Omental fat pad (tissue), 4 donors: Measurements from ENCODE around the gene KNTC1. TPM values are rescaled to one million over a fixed set of nuclear protein-coding genes. Genes with fewer than 3 reads are reported as not detected.
"Not testable (repeated sequence)": the region's sequence is repeated elsewhere in the genome, so short reads cannot be mapped to it uniquely, and the experiment has no call there.

Source experiments
- ATAC-seq: fragments of 150-250 bp; one replicate; pipeline ENCODE4 v1.9.1; 2016; ENCODE audit warnings: mild to moderate bottlenecking, moderate library complexity; ENCODE audit not compliant: low FRiP score
- DNase-seq: peaks from one replicate; pipeline ENCODE4 v3.0.0-alpha.2; 2019; ENCODE audit warnings: low spot score
- total RNA-seq, 4 donors: library from RNA; depleted of rRNA; stranded (reverse); fragments of >200 nt; gene quantifications; one replicate each; pipeline ENCODE4 v1.1.0, GENCODE V29; 2016
- TF ChIP-seq, protein P1 (sequence below), 3 donors: fragments of 450-650 bp; IDR thresholded peaks; one replicate each; pipeline ENCODE4 v1.5.1; 2016 to 2017; ENCODE audit warnings: antibody characterized with exemption in 3 of 3, mild to moderate bottlenecking in 3 of 3, moderate library complexity in 2 of 3

Gene KNTC1
- total RNA-seq, 4 donors from 2014 or later: 7.4 to 24.4 (median 11.9) TPM

- no peak for ATAC-seq
- no peak for DNase-seq
- TF ChIP-seq, protein P1, sequence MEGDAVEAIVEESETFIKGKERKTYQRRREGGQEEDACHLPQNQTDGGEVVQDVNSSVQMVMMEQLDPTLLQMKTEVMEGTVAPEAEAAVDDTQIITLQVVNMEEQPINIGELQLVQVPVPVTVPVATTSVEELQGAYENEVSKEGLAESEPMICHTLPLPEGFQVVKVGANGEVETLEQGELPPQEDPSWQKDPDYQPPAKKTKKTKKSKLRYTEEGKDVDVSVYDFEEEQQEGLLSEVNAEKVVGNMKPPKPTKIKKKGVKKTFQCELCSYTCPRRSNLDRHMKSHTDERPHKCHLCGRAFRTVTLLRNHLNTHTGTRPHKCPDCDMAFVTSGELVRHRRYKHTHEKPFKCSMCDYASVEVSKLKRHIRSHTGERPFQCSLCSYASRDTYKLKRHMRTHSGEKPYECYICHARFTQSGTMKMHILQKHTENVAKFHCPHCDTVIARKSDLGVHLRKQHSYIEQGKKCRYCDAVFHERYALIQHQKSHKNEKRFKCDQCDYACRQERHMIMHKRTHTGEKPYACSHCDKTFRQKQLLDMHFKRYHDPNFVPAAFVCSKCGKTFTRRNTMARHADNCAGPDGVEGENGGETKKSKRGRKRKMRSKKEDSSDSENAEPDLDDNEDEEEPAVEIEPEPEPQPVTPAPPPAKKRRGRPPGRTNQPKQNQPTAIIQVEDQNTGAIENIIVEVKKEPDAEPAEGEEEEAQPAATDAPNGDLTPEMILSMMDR (IDR thresholded peaks at IDR 0.05): no peak
Measured at GRCh38 chr12:122615780-122616179, 88.7 kb downstream of the KNTC1 start.

- no peak for DNase-seq
- TF ChIP-seq, protein P1 (IDR thresholded peaks at IDR 0.05): no peak
- ATAC-seq: no peak
Measured at GRCh38 chr12:122635471-122635870, 108.4 kb downstream of the KNTC1 start.

DNA sequence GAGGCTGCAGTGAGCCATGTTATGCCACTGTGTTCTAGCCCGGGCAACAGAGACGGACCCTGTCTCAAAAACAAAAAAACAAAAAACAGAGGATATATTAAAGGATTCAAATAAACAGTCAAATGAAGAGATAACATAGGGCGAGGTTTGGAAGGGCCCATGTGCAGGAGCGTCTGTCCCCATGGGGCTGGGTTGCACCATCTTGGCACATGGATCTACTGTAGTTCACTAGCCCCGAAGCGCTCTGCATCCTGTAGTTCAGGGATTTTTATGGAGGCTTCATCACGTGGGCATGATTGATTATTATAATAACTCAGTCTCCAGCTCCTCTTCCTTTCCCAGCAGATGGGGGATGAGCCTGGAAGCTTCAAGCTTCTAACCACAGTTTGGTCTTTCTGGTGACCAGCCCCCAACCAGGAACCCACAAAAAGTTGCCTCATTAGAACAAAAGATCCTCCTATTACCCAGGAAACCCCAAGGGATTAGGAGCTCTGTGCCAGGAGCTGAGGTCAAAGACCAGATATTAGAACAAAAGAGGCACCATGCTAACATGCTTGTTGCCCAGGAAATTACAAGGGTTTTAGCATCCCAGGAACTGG lies 116.3 kb downstream of the KNTC1 start:
- DNase-seq (no peak), ATAC-seq (no peak)
- TF ChIP-seq, protein P1 (IDR thresholded peaks at IDR 0.05): no peak

- ATAC-seq (peak; percentile 62), DNase-seq (no peak)
- TF ChIP-seq, protein P1 (IDR thresholded peaks at IDR 0.05): no peak
Measured at GRCh38 chr12:122646517-122647217, 119.6 kb downstream of the KNTC1 start.

GRCh38 chr12:122651520-122652224 lies 124.6 kb downstream of the KNTC1 start:
- DNase-seq (no peak), ATAC-seq (no peak)
- TF ChIP-seq, protein P1 (IDR thresholded peaks at IDR 0.05): no peak

DNA sequence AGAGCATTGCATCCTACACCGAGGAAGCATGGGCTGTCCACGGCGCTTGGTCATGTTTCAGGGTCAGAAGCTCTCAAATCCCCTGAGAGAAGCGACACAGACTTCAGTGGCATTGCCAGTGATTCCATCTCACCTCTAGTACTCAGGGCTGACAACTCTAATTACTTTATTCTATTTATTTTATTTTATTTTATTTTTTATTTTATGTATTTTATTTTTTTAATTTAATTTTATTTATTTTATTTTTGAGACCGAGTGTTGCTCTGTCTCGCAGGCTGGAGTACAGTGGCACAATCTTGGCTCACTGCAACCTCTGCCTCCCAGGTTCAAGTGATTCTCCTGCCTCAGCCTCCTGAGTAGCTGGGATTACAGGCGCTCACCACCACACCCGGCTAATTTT lies 126.2 kb downstream of the KNTC1 start:
- not testable (repeated sequence) for DNase-seq

DNA sequence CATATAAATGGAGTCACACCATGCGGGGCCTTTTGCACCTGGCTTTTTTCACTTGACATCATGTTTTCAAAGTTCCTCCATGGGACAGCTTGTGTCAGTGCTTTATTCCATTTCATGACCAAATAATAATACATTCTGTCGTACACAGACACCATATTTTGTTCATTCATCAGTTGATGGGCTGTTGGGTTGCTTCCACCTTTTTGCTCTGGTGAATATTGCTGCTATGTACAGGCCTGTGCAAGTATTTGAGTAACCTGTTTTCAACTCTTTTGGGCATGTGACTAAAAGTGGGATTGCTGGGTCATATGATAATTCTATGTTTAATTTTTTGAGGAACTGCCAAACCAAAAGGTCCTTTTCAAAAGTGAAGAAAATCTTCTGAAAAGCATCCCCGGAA lies 129.2 kb downstream of the KNTC1 start:
- DNase-seq: no peak
- no peak for ATAC-seq
- TF ChIP-seq, protein P1 (IDR thresholded peaks at IDR 0.05): no peak

More for the DNA sequence above, 126.2 kb downstream of the KNTC1 start:
- not testable (repeated sequence) for ATAC-seq
